ENCODE data around the gene ROR2.

DNA sequence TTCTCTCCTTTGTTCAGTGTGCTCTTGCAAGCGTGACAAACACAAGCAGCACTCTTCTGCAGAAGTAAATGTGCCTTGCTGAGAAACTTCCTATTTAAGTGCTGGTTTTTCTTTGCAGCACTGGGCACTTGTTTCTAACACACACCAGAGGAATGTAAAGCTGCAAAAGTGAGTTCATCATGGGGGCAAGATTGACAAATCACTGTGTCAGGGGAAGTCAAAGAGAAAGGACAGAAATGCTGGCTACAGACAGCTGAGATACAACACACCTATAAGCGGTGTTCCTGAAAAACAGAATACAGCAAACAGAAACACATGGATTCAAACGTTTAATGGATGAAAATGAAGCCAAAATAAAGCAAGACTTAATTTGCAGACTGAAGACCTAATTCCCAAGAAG, 19.6 kb downstream of the ROR2 start:
- TF ChIP-seq CREB5 (CRISPR knock-in tag; IDR thresholded peaks at IDR 0.05; ENCODE audit: low read depth) (no peak), CSDC2 (CRISPR knock-in tag; IDR thresholded peaks at IDR 0.05) (no peak), ZC3H10 (CRISPR knock-in tag; IDR thresholded peaks at IDR 0.05) (no peak), GLIS3 (CRISPR knock-in tag; IDR thresholded peaks at IDR 0.05) (no peak), PATZ1 (CRISPR knock-in tag; IDR thresholded peaks at IDR 0.05; ENCODE audit: borderline replicate concordance) (no peak), ZFP30 (CRISPR knock-in tag; IDR thresholded peaks at IDR 0.05) (no peak), TCF4 (CRISPR knock-in tag; IDR thresholded peaks at IDR 0.05; ENCODE audit: borderline replicate concordance) (no peak), RARB (CRISPR knock-in tag; IDR thresholded peaks at IDR 0.05) (no peak), PPARA (CRISPR knock-in tag; IDR thresholded peaks at IDR 0.05; ENCODE audit: borderline replicate concordance) (no peak), OSR1 (CRISPR knock-in tag; IDR thresholded peaks at IDR 0.05) (no peak), SNAI2 (CRISPR knock-in tag; IDR thresholded peaks at IDR 0.05) (no peak), ZNF8 (CRISPR knock-in tag; IDR thresholded peaks at IDR 0.05) (no peak)
- TF ChIP-seq, protein P1, sequence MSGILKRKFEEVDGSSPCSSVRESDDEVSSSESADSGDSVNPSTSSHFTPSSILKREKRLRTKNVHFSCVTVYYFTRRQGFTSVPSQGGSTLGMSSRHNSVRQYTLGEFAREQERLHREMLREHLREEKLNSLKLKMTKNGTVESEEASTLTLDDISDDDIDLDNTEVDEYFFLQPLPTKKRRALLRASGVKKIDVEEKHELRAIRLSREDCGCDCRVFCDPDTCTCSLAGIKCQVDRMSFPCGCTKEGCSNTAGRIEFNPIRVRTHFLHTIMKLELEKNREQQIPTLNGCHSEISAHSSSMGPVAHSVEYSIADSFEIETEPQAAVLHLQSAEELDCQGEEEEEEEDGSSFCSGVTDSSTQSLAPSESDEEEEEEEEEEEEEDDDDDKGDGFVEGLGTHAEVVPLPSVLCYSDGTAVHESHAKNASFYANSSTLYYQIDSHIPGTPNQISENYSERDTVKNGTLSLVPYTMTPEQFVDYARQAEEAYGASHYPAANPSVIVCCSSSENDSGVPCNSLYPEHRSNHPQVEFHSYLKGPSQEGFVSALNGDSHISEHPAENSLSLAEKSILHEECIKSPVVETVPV (CRISPR knock-in tag; IDR thresholded peaks at IDR 0.05) = no peak

All from SK-N-SH treated with all-trans-retinoic acid at 6 μM for 48 hours (cell line).